Measurements from ENCODE around the gene SLC25A29. TPM values are rescaled to one million over a fixed set of nuclear protein-coding genes. Genes with fewer than 3 reads are reported as not detected.

Gene SLC25A29
- polyA plus RNA-seq, 1 donor from 2014 or later = 3.4 TPM

Other genes starting within 250 kb of the SLC25A29 start
- gene EVL, start 241.0 kb downstream of the SLC25A29 start, polyA plus RNA-seq = 73.3 TPM
- gene DEGS2, start 146.8 kb downstream of the SLC25A29 start, polyA plus RNA-seq = 6.5 TPM
- gene YY1, start 67.3 kb downstream of the SLC25A29 start, polyA plus RNA-seq = 17.7 TPM
- gene SLC25A47, start 16.9 kb upstream of the SLC25A29 start, polyA plus RNA-seq = not detected
- gene WDR25, start 70.0 kb upstream of the SLC25A29 start, polyA plus RNA-seq = 7.7 TPM

All from IgD-negative memory B cell (primary cell).